HepG2 (cell line): ENCODE measurements around the gene INPP5K. TPM values are rescaled to one million over a fixed set of nuclear protein-coding genes. Genes with fewer than 3 reads are reported as not detected.

ENCODE experiments used
- BORCS8-MEF2B ChIP-seq: sonication (generic); formaldehyde crosslinking; IDR thresholded peaks from 2 replicates; pipeline ENCODE4 v1.8.0; 2022; ENCODE audit warnings: mild to moderate bottlenecking, missing genetic modification reagents
- CHD2 ChIP-seq: IDR thresholded peaks from 2 replicates; pipeline ENCODE4 v1.6.1; 2011; ENCODE audit warnings: low read depth, low read length, improper control_type of control experiment
- HNRNPUL1 ChIP-seq: fragments of 200-400 bp; formaldehyde crosslinking; IDR thresholded peaks from 2 replicates; pipeline ENCODE4 v1.6.1; 2017; ENCODE audit warnings: low read depth, mild to moderate bottlenecking, low read length, moderate library complexity
- KLF13 ChIP-seq: sonication (generic); formaldehyde crosslinking; IDR thresholded peaks from 2 replicates; pipeline ENCODE4 v1.4.0; 2020; ENCODE audit warnings: mild to moderate bottlenecking, missing genetic modification reagents
- NCOA1 ChIP-seq: sonication (generic); formaldehyde crosslinking; IDR thresholded peaks from 2 replicates; pipeline ENCODE4 v1.9.0; 2021; ENCODE audit warnings: missing genetic modification reagents
- TOPORS ChIP-seq: sonication (generic); formaldehyde crosslinking; IDR thresholded peaks from 2 replicates; pipeline ENCODE4 v1.8.0; 2023; ENCODE audit warnings: mild to moderate bottlenecking, missing genetic modification reagents
- ZKSCAN8 ChIP-seq: IDR thresholded peaks from 2 replicates; pipeline ENCODE4 v1.6.1; 2016; ENCODE audit warnings: borderline replicate concordance, missing genetic modification reagents, missing compliant biosample characterization
- ZNF530 ChIP-seq: sonication (generic); formaldehyde crosslinking; IDR thresholded peaks from 2 replicates; pipeline ENCODE4 v1.5.0; 2020; ENCODE audit warnings: low read depth, mild to moderate bottlenecking, missing genetic modification reagents
- ZNF75D ChIP-seq: sonication (generic); formaldehyde crosslinking; IDR thresholded peaks from 2 replicates; pipeline ENCODE4 v1.8.1; 2023; ENCODE audit warnings: missing genetic modification reagents, mild to moderate bottlenecking, borderline replicate concordance
- ZNF777 ChIP-seq: sonication (generic); formaldehyde crosslinking; IDR thresholded peaks from 2 replicates; pipeline ENCODE4 v1.4.0; 2020; ENCODE audit warnings: missing genetic modification reagents
- polyA plus RNA-seq, 8 experiments: library from polyadenylated mRNA; depleted of rRNA in 3 of 8; stranded (reverse) in 7 of 8; unstranded in 1 of 8; fragments of >200 nt; fragmentation: Illumina TruSeq in 4 of 8; extraction: Trizol in 4 of 8; gene quantifications; 2 replicates each; pipeline versions ENCODE4 v1.2.1 to v1.2.3, GENCODE V29; 2011 to 2016; ENCODE audit warnings: low read depth in 4 of 8, missing spikeins in 1 of 8, mixed read lengths in 1 of 8; ENCODE audit not compliant: insufficient read depth in 1 of 8
- total RNA-seq, 5 experiments: library from RNA; depleted of rRNA; stranded (reverse); fragments of >200 nt; fragmentation: Illumina TruSeq; extraction: Trizol; gene quantifications; 2 replicates each; pipeline ENCODE4 v1.2.3, GENCODE V29; 2016; ENCODE audit warnings: low read depth in 1 of 5
- TF ChIP-seq, protein P1 (sequence below): sonication (generic); formaldehyde crosslinking; IDR thresholded peaks from 2 replicates; pipeline ENCODE4 v1.4.0; 2020; ENCODE audit warnings: missing genetic modification reagents
- TF ChIP-seq, protein P2 (sequence below): sonication (generic); formaldehyde crosslinking; IDR thresholded peaks from 2 replicates; pipeline ENCODE4 v1.4.0; 2020; ENCODE audit warnings: missing genetic modification reagents
- TF ChIP-seq, protein P3 (sequence below): sonication (generic); formaldehyde crosslinking; IDR thresholded peaks from 2 replicates; pipeline ENCODE4 v1.9.0; 2021; ENCODE audit warnings: missing genetic modification reagents, borderline replicate concordance
- TF ChIP-seq, protein P4 (sequence below): sonication (generic); formaldehyde crosslinking; IDR thresholded peaks from 2 replicates; pipeline ENCODE4 v1.4.0; 2020; ENCODE audit warnings: low read depth, missing genetic modification reagents
- TF ChIP-seq, protein P5 (sequence below): sonication (generic); formaldehyde crosslinking; IDR thresholded peaks from 2 replicates; pipeline ENCODE4 v1.5.0; 2020; ENCODE audit warnings: mild to moderate bottlenecking, missing genetic modification reagents

Gene INPP5K
- total and polyA plus RNA-seq, 2 of the 13 experiments (the other 11 are each of a cell fraction or from before 2014, with no cell fraction given): 4.8 to 9.6 TPM

DNA sequence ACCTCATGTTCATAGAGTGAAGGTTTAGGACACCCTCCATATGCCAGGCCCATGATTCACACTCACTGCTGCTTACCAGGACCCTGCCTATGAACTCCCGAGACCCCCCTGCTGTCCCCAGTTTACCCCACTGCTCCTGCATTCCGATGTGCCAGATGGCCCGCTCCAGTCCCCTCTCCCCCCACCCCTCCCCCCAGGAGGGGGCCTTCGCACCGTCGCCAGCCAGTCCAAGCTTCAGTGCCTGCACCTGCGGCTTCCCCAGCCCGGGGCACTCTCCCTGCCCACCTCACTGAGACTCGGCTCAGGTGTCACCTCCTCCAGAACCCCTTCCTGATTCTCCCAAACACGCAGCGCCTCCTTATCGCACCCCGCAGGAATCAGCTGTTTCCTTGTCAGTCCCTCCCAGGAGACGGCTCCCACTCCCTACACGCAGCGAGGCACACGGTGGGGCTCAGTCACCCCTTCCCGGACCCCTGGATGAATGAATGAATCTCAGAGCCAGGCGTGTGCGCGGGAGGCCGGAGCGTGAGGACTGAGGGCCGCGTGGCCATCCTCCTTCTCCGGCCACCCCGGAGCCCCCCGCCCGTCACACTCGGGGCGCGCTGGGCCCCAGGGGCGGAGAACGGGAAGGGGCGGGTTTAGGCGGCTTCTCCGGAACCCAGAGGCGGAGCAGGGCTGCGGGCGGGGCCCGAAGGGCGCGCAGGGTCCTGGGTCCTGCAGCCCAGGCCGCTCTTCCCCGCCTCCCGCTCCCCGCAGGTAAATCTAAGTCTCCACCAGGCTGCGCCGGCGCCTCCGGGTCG lies 25.6 kb downstream of the INPP5K start (continued):
- TF ChIP-seq, protein P1, sequence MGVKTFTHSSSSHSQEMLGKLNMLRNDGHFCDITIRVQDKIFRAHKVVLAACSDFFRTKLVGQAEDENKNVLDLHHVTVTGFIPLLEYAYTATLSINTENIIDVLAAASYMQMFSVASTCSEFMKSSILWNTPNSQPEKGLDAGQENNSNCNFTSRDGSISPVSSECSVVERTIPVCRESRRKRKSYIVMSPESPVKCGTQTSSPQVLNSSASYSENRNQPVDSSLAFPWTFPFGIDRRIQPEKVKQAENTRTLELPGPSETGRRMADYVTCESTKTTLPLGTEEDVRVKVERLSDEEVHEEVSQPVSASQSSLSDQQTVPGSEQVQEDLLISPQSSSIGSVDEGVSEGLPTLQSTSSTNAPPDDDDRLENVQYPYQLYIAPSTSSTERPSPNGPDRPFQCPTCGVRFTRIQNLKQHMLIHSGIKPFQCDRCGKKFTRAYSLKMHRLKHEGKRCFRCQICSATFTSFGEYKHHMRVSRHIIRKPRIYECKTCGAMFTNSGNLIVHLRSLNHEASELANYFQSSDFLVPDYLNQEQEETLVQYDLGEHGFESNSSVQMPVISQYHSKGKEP (CRISPR knock-in tag): no peak
- TF ChIP-seq ZNF530 (CRISPR knock-in tag): no peak
- TF ChIP-seq, protein P2, sequence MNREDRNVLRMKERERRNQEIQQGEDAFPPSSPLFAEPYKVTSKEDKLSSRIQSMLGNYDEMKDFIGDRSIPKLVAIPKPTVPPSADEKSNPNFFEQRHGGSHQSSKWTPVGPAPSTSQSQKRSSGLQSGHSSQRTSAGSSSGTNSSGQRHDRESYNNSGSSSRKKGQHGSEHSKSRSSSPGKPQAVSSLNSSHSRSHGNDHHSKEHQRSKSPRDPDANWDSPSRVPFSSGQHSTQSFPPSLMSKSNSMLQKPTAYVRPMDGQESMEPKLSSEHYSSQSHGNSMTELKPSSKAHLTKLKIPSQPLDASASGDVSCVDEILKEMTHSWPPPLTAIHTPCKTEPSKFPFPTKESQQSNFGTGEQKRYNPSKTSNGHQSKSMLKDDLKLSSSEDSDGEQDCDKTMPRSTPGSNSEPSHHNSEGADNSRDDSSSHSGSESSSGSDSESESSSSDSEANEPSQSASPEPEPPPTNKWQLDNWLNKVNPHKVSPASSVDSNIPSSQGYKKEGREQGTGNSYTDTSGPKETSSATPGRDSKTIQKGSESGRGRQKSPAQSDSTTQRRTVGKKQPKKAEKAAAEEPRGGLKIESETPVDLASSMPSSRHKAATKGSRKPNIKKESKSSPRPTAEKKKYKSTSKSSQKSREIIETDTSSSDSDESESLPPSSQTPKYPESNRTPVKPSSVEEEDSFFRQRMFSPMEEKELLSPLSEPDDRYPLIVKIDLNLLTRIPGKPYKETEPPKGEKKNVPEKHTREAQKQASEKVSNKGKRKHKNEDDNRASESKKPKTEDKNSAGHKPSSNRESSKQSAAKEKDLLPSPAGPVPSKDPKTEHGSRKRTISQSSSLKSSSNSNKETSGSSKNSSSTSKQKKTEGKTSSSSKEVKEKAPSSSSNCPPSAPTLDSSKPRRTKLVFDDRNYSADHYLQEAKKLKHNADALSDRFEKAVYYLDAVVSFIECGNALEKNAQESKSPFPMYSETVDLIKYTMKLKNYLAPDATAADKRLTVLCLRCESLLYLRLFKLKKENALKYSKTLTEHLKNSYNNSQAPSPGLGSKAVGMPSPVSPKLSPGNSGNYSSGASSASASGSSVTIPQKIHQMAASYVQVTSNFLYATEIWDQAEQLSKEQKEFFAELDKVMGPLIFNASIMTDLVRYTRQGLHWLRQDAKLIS (CRISPR knock-in tag): no peak
- TF ChIP-seq HNRNPUL1: no peak
- no peak for TF ChIP-seq NCOA1
- no peak for TF ChIP-seq TOPORS (CRISPR knock-in tag)
- no peak for TF ChIP-seq CHD2
- TF ChIP-seq, protein P3, sequence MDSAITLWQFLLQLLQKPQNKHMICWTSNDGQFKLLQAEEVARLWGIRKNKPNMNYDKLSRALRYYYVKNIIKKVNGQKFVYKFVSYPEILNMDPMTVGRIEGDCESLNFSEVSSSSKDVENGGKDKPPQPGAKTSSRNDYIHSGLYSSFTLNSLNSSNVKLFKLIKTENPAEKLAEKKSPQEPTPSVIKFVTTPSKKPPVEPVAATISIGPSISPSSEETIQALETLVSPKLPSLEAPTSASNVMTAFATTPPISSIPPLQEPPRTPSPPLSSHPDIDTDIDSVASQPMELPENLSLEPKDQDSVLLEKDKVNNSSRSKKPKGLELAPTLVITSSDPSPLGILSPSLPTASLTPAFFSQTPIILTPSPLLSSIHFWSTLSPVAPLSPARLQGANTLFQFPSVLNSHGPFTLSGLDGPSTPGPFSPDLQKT: no peak
- TF ChIP-seq, protein P4, sequence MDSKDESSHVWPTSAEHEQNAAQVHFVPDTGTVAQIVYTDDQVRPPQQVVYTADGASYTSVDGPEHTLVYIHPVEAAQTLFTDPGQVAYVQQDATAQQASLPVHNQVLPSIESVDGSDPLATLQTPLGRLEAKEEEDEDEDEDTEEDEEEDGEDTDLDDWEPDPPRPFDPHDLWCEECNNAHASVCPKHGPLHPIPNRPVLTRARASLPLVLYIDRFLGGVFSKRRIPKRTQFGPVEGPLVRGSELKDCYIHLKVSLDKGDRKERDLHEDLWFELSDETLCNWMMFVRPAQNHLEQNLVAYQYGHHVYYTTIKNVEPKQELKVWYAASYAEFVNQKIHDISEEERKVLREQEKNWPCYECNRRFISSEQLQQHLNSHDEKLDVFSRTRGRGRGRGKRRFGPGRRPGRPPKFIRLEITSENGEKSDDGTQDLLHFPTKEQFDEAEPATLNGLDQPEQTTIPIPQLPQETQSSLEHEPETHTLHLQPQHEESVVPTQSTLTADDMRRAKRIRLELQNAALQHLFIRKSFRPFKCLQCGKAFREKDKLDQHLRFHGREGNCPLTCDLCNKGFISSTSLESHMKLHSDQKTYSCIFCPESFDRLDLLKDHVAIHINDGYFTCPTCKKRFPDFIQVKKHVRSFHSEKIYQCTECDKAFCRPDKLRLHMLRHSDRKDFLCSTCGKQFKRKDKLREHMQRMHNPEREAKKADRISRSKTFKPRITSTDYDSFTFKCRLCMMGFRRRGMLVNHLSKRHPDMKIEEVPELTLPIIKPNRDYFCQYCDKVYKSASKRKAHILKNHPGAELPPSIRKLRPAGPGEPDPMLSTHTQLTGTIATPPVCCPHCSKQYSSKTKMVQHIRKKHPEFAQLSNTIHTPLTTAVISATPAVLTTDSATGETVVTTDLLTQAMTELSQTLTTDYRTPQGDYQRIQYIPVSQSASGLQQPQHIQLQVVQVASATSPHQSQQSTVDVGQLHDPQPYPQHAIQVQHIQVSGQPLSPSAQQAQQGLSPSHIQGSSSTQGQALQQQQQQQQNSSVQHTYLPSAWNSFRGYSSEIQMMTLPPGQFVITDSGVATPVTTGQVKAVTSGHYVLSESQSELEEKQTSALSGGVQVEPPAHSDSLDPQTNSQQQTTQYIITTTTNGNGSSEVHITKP: no peak
- TF ChIP-seq, protein P5, sequence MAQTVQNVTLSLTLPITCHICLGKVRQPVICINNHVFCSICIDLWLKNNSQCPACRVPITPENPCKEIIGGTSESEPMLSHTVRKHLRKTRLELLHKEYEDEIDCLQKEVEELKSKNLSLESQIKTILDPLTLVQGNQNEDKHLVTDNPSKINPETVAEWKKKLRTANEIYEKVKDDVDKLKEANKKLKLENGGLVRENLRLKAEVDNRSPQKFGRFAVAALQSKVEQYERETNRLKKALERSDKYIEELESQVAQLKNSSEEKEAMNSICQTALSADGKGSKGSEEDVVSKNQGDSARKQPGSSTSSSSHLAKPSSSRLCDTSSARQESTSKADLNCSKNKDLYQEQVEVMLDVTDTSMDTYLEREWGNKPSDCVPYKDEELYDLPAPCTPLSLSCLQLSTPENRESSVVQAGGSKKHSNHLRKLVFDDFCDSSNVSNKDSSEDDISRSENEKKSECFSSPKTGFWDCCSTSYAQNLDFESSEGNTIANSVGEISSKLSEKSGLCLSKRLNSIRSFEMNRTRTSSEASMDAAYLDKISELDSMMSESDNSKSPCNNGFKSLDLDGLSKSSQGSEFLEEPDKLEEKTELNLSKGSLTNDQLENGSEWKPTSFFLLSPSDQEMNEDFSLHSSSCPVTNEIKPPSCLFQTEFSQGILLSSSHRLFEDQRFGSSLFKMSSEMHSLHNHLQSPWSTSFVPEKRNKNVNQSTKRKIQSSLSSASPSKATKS (CRISPR knock-in tag): no peak
- no peak for TF ChIP-seq ZNF777 (CRISPR knock-in tag)
- TF ChIP-seq BORCS8-MEF2B (CRISPR knock-in tag): no peak
- no peak for TF ChIP-seq KLF13 (CRISPR knock-in tag)
- no peak for TF ChIP-seq ZNF75D
- no peak for TF ChIP-seq ZKSCAN8 (CRISPR knock-in tag)
